ENCODE measurements around the gene LILRB4. TPM values are rescaled to one million over a fixed set of nuclear protein-coding genes. Genes with fewer than 3 reads are reported as not detected.
"Not testable (repeated sequence)": the region's sequence is repeated elsewhere in the genome, so short reads cannot be mapped to it uniquely, and the experiment has no call there.

LILRB4 gene
- total RNA-seq, 1 donor from 2014 or later, result not detected

DNA sequence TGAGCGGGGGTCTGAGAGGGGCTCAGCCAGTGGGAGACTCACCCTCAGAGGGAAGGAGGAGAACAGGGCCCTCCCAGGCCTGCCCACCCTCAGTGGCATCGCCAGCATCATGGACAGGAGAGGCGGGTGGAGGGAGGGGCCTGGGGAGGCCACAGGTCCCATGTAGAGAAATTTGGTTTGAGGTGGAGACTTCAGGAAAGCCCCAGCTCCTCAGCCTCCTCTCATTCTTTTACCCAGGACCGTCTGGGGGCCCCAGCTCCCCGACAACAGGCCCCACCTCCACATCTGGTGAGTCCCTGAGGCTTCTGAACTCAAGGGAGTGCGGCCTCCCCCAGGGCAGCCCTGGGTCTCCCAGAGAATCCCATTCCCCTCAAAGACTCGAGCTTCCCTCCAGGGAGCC, 29.4 kb upstream of the LILRB4 start:
- H3K9ac ChIP-seq, result no peak overlapping the region
- H3K4me3 ChIP-seq, result no peak overlapping the region
- H3K4me2 ChIP-seq, result no peak overlapping the region
- TF ChIP-seq EZH2phosphoT487 (IDR thresholded peaks at IDR 0.05) (no peak), CTCF (IDR thresholded peaks at IDR 0.05) (no peak), EZH2 (IDR thresholded peaks at IDR 0.05) (no peak)
- H3K27me3 Mint-ChIP-seq (ENCODE audit: insufficient read depth, low read depth), result peaks cover 3% of the 10 kb centered on the region
- H3K27me3 ChIP-seq, result no peaks in the 10 kb centered on the region
- H3F3A ChIP-seq (ENCODE audit: low read depth), result no peaks in the 10 kb centered on the region
- H3K9me3 ChIP-seq (ENCODE audit: low read depth), result no peaks in the 10 kb centered on the region
- no peak overlapping the region for H2AFZ ChIP-seq (replicated peaks)
- H3K36me3 Mint-ChIP-seq, result no peaks in the 10 kb centered on the region
- H3K9me3 Mint-ChIP-seq, result peaks cover 28% of the 10 kb centered on the region
- no peak for DNase-seq (ENCODE audit: low spot score)
- H3K36me3 ChIP-seq, result no peaks in the 10 kb centered on the region
- H3K4me3 Mint-ChIP-seq, result no peak overlapping the region
- no peaks in the 10 kb centered on the region for H3K4me1 ChIP-seq
- no peaks in the 10 kb centered on the region for H3K79me2 ChIP-seq (ENCODE audit: low read depth)
- no peak overlapping the region for H3K27ac ChIP-seq
- H3K27ac Mint-ChIP-seq, result no peak overlapping the region
- no peaks in the 10 kb centered on the region for H3K4me1 Mint-ChIP-seq
- H4K20me1 ChIP-seq (ENCODE audit: low read depth), result no peaks in the 10 kb centered on the region

GRCh38 chr19:54636081-54636480, 26.7 kb upstream of the LILRB4 start:
- peaks cover 17% of the 10 kb centered on the region for H3K9me3 Mint-ChIP-seq
- not testable (repeated sequence) for H3K27ac Mint-ChIP-seq; H3K4me3 Mint-ChIP-seq; H3K36me3 Mint-ChIP-seq; H3K4me1 ChIP-seq; H3K79me2 ChIP-seq (ENCODE audit: low read depth); H3K27me3 ChIP-seq; H3K27me3 Mint-ChIP-seq (ENCODE audit: insufficient read depth, low read depth); H2AFZ ChIP-seq (replicated peaks); H3K9ac ChIP-seq; H3K4me1 Mint-ChIP-seq; H4K20me1 ChIP-seq (ENCODE audit: low read depth); H3K4me2 ChIP-seq; H3K4me3 ChIP-seq; H3K36me3 ChIP-seq; H3K27ac ChIP-seq; H3F3A ChIP-seq (ENCODE audit: low read depth); DNase-seq (ENCODE audit: low spot score)
- H3K9me3 ChIP-seq (ENCODE audit: low read depth), result peaks cover 17% of the 10 kb centered on the region

DNA sequence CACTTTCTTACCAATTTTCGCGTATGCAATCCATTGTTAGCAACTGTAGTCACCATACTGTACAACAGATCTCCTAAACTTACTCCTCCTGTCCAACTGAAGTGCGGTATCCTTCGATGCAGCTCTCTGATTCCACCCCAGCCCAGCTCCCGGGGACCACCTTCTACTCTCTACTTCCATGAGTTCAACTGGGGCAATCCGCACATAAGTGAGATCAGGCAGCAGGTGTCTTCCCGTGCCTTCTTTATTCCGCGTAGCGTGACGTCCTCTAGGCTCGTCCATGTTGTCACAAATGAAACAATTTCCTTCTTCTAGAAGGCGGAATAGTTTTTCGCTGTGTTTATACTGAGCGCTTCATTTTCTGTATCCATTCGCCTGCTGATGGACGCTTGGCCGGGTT, 24.1 kb upstream of the LILRB4 start:
- no peaks in the 10 kb centered on the region for H3F3A ChIP-seq (ENCODE audit: low read depth)
- TF ChIP-seq EZH2 (IDR thresholded peaks at IDR 0.05), result no peak
- no peak for TF ChIP-seq CTCF (IDR thresholded peaks at IDR 0.05)
- no peak for TF ChIP-seq EZH2phosphoT487 (IDR thresholded peaks at IDR 0.05)
- no peaks in the 10 kb centered on the region for H3K27me3 ChIP-seq
- DNase-seq (ENCODE audit: low spot score), result no peak
- no peak overlapping the region for H2AFZ ChIP-seq (replicated peaks)
- no peak overlapping the region for H3K9ac ChIP-seq
- no peaks in the 10 kb centered on the region for H3K27me3 Mint-ChIP-seq (ENCODE audit: insufficient read depth, low read depth)
- H4K20me1 ChIP-seq (ENCODE audit: low read depth), result no peaks in the 10 kb centered on the region
- no peaks in the 10 kb centered on the region for H3K4me1 ChIP-seq
- H3K36me3 Mint-ChIP-seq, result no peaks in the 10 kb centered on the region
- no peaks in the 10 kb centered on the region for H3K36me3 ChIP-seq
- no peaks in the 10 kb centered on the region for H3K79me2 ChIP-seq (ENCODE audit: low read depth)
- H3K27ac Mint-ChIP-seq, result no peak overlapping the region
- no peak overlapping the region for H3K4me3 Mint-ChIP-seq
- no peaks in the 10 kb centered on the region for H3K4me1 Mint-ChIP-seq
- H3K4me2 ChIP-seq, result no peak overlapping the region
- no peak overlapping the region for H3K27ac ChIP-seq
- peaks cover 24% of the 10 kb centered on the region for H3K9me3 ChIP-seq (ENCODE audit: low read depth)
- no peak overlapping the region for H3K4me3 ChIP-seq
- peaks cover 11% of the 10 kb centered on the region for H3K9me3 Mint-ChIP-seq

GRCh38 chr19:54642953-54643352, 19.8 kb upstream of the LILRB4 start:
- DNase-seq (ENCODE audit: low spot score); H3F3A ChIP-seq (ENCODE audit: low read depth); H3K27ac Mint-ChIP-seq; H4K20me1 ChIP-seq (ENCODE audit: low read depth); H3K27me3 Mint-ChIP-seq (ENCODE audit: insufficient read depth, low read depth); H3K4me2 ChIP-seq; H3K36me3 ChIP-seq; H3K4me1 Mint-ChIP-seq; H3K4me1 ChIP-seq; H3K27me3 ChIP-seq; H2AFZ ChIP-seq (replicated peaks); H3K27ac ChIP-seq; H3K79me2 ChIP-seq (ENCODE audit: low read depth); H3K4me3 Mint-ChIP-seq; H3K9ac ChIP-seq; H3K4me3 ChIP-seq; H3K36me3 Mint-ChIP-seq: not testable (repeated sequence)
- H3K9me3 ChIP-seq (ENCODE audit: low read depth), result peaks cover 27% of the 10 kb centered on the region
- H3K9me3 Mint-ChIP-seq, result peaks cover 21% of the 10 kb centered on the region

DNA sequence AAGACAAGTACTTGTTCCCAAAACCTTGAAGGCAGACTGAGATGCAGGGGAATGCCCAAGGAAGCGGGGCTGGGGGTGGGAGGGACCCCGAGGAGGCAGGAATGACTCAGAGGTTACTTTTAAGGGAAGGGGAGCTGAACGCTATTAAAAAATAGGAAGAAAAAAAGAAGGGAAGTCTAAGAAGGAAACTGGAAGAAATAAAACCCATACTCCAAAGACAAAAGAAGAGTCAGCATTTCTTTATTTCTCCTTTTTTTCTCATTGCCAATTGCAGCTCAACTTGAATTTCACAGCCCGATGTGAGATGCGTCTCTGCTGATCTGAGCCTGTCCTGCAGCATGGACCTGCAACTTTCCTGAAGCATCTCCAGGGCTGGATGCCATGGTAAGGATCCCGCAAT, 19.2 kb upstream of the LILRB4 start:
- not testable (repeated sequence) for H3K4me1 ChIP-seq; H3K27ac Mint-ChIP-seq; H3K79me2 ChIP-seq (ENCODE audit: low read depth); H3K9ac ChIP-seq; H3K4me1 Mint-ChIP-seq; H3K27me3 ChIP-seq; H3F3A ChIP-seq (ENCODE audit: low read depth); H3K4me2 ChIP-seq; H3K27ac ChIP-seq; H3K4me3 ChIP-seq; H2AFZ ChIP-seq (replicated peaks); H3K27me3 Mint-ChIP-seq (ENCODE audit: insufficient read depth, low read depth); H3K4me3 Mint-ChIP-seq; H4K20me1 ChIP-seq (ENCODE audit: low read depth); DNase-seq (ENCODE audit: low spot score); H3K36me3 ChIP-seq; H3K36me3 Mint-ChIP-seq
- H3K9me3 ChIP-seq (ENCODE audit: low read depth), result peaks cover 26% of the 10 kb centered on the region
- peaks cover 20% of the 10 kb centered on the region for H3K9me3 Mint-ChIP-seq
